HepG2 (cell line): ENCODE results near the gene SYTL1. TPM values are rescaled to one million over a fixed set of nuclear protein-coding genes. Genes with fewer than 3 reads are reported as not detected.

ENCODE experiments used
- ARID2 ChIP-seq: sonication (generic); formaldehyde crosslinking; IDR thresholded peaks from 2 replicates; pipeline ENCODE4 v1.8.1; 2022; ENCODE audit warnings: mild to moderate bottlenecking, missing genetic modification reagents, borderline replicate concordance
- ATF1 ChIP-seq: IDR thresholded peaks from 2 replicates; pipeline ENCODE4 v1.6.1; 2016; ENCODE audit warnings: mild to moderate bottlenecking, control low read depth
- CBFB ChIP-seq: sonication (generic); formaldehyde crosslinking; IDR thresholded peaks from 2 replicates; pipeline ENCODE4 v1.4.0; 2020; ENCODE audit warnings: missing genetic modification reagents
- ERF ChIP-seq: IDR thresholded peaks from 2 replicates; pipeline ENCODE4 v1.6.1; 2018; ENCODE audit warnings: missing biosample characterization, missing genetic modification reagents
- FOXA1 ChIP-seq, 2 experiments: fragments of 450-650 bp in 1 of 2; sonication (generic) in 1 of 2; formaldehyde crosslinking in 1 of 2; IDR thresholded peaks; 2 replicates each; pipeline versions ENCODE4 v1.4.0 to v1.6.1; 2016 to 2020; ENCODE audit warnings: missing genetic modification reagents in 1 of 2
- KLF11 ChIP-seq: IDR thresholded peaks from 2 replicates; pipeline ENCODE4 v1.6.1; 2016; ENCODE audit warnings: missing compliant biosample characterization
- KLF16 ChIP-seq, 2 experiments: sonication (generic) in 1 of 2; formaldehyde crosslinking in 1 of 2; IDR thresholded peaks; 2 replicates each; pipeline versions ENCODE4 v1.6.1 to v1.8.0; 2016 to 2023; ENCODE audit warnings: missing genetic modification reagents in 2 of 2, missing compliant biosample characterization in 1 of 2
- MAZ ChIP-seq, 2 experiments: sonication (generic) in 1 of 2; formaldehyde crosslinking in 1 of 2; IDR thresholded peaks; 2 replicates each; pipeline versions ENCODE4 v1.5.0 to v1.6.1; 2012 to 2020; ENCODE audit warnings: low read depth in 2 of 2, mild to moderate bottlenecking in 2 of 2, borderline replicate concordance in 1 of 2, improper control_type of control experiment in 1 of 2, low read length in 1 of 2, missing genetic modification reagents in 1 of 2, moderate library complexity in 1 of 2
- NFYC ChIP-seq: IDR thresholded peaks from 2 replicates; pipeline ENCODE4 v1.6.1; 2016; ENCODE audit warnings: missing genetic modification reagents, missing compliant biosample characterization
- PHB2 ChIP-seq: fragments of 450-650 bp; IDR thresholded peaks from 2 replicates; pipeline ENCODE4 v1.6.1; 2018; ENCODE audit not compliant: partially characterized antibody
- PHF21A ChIP-seq: sonication (generic); formaldehyde crosslinking; IDR thresholded peaks from 2 replicates; pipeline ENCODE4 v1.5.0; 2020; ENCODE audit warnings: mild to moderate bottlenecking, missing genetic modification reagents
- POLR2A ChIP-seq, 2 experiments: IDR thresholded peaks; 2 replicates each; pipeline ENCODE4 v1.6.1; 2011; ENCODE audit warnings: low read depth in 2 of 2, low read length in 2 of 2, mild to moderate bottlenecking in 1 of 2, moderate library complexity in 1 of 2; ENCODE audit not compliant: insufficient read depth in 1 of 2
- RARG ChIP-seq: sonication (generic); formaldehyde crosslinking; IDR thresholded peaks from 2 replicates; pipeline ENCODE4 v1.4.0; 2020; ENCODE audit warnings: low read depth, mild to moderate bottlenecking, missing genetic modification reagents
- SAFB2 ChIP-seq: sonication (generic); formaldehyde crosslinking; IDR thresholded peaks from 2 replicates; pipeline ENCODE4 v1.5.1; 2020; ENCODE audit warnings: missing genetic modification reagents, low read depth, mild to moderate bottlenecking, borderline replicate concordance
- TARDBP ChIP-seq: sonication (generic); formaldehyde crosslinking; IDR thresholded peaks from 2 replicates; pipeline ENCODE4 v1.8.0; 2022; ENCODE audit warnings: mild to moderate bottlenecking, missing genetic modification reagents
- THAP7 ChIP-seq: sonication (generic); formaldehyde crosslinking; IDR thresholded peaks from 2 replicates; pipeline ENCODE4 v1.8.1; 2023; ENCODE audit warnings: mild to moderate bottlenecking, missing genetic modification reagents
- TOPORS ChIP-seq: sonication (generic); formaldehyde crosslinking; IDR thresholded peaks from 2 replicates; pipeline ENCODE4 v1.8.0; 2023; ENCODE audit warnings: mild to moderate bottlenecking, missing genetic modification reagents
- ZFAT ChIP-seq: sonication (generic); formaldehyde crosslinking; conservative IDR thresholded peaks from 2 replicates; pipeline ENCODE4 v1.8.1; 2023; ENCODE audit warnings: missing genetic modification reagents, inconsistent platforms
- ZFX ChIP-seq: sonication (generic); formaldehyde crosslinking; IDR thresholded peaks from 2 replicates; pipeline ENCODE4 v1.4.0; 2020; ENCODE audit warnings: mild to moderate bottlenecking, low read depth, missing genetic modification reagents, moderate library complexity
- ZMAT3 ChIP-seq: sonication (generic); formaldehyde crosslinking; conservative IDR thresholded peaks from 2 replicates; pipeline ENCODE4 v1.7.0; 2021; ENCODE audit warnings: missing genetic modification reagents
- ZNF33B ChIP-seq: sonication (generic); formaldehyde crosslinking; IDR thresholded peaks from 2 replicates; pipeline ENCODE4 v1.5.1; 2020; ENCODE audit warnings: mild to moderate bottlenecking, missing genetic modification reagents
- ZNF552 ChIP-seq: sonication (generic); formaldehyde crosslinking; IDR thresholded peaks from 2 replicates; pipeline ENCODE4 v1.9.0; 2022; ENCODE audit warnings: missing genetic modification reagents, mild to moderate bottlenecking, borderline replicate concordance
- ZNF652 ChIP-seq: IDR thresholded peaks from 2 replicates; pipeline ENCODE4 v1.6.1; 2016; ENCODE audit warnings: low read depth, borderline replicate concordance
- ZNF674 ChIP-seq: sonication (generic); formaldehyde crosslinking; IDR thresholded peaks from 2 replicates; pipeline ENCODE4 v1.5.0; 2020; ENCODE audit warnings: low read depth, mild to moderate bottlenecking, missing genetic modification reagents
- ZNF766 ChIP-seq: sonication (generic); formaldehyde crosslinking; IDR thresholded peaks from 2 replicates; pipeline ENCODE4 v1.5.0; 2020; ENCODE audit warnings: missing genetic modification reagents, borderline replicate concordance
- polyA plus RNA-seq, 8 experiments: library from polyadenylated mRNA; depleted of rRNA in 3 of 8; stranded (reverse) in 7 of 8; unstranded in 1 of 8; fragments of >200 nt; fragmentation: Illumina TruSeq in 4 of 8; extraction: Trizol in 4 of 8; gene quantifications; 2 replicates each; pipeline versions ENCODE4 v1.2.1 to v1.2.3, GENCODE V29; 2011 to 2016; ENCODE audit warnings: low read depth in 4 of 8, missing spikeins in 1 of 8, mixed read lengths in 1 of 8; ENCODE audit not compliant: insufficient read depth in 1 of 8
- total RNA-seq, 5 experiments: library from RNA; depleted of rRNA; stranded (reverse); fragments of >200 nt; fragmentation: Illumina TruSeq; extraction: Trizol; gene quantifications; 2 replicates each; pipeline ENCODE4 v1.2.3, GENCODE V29; 2016; ENCODE audit warnings: low read depth in 1 of 5
- TF ChIP-seq, protein P1 (sequence below): sonication (generic); formaldehyde crosslinking; IDR thresholded peaks from 2 replicates; pipeline ENCODE4 v1.5.1; 2020; ENCODE audit warnings: mild to moderate bottlenecking, missing genetic modification reagents, borderline replicate concordance
- TF ChIP-seq, protein P2 (sequence below): sonication (generic); formaldehyde crosslinking; IDR thresholded peaks from 2 replicates; pipeline ENCODE4 v1.4.0; 2020; ENCODE audit warnings: mild to moderate bottlenecking, low read depth, missing genetic modification reagents

Gene SYTL1
- total and polyA plus RNA-seq, 2 of the 13 experiments (the other 11 are each of a cell fraction or from before 2014, with no cell fraction given): 11.1 to 17.8 TPM

GRCh38 chr1:27341525-27342252, at the start of gene SYTL1 (continued):
- TF ChIP-seq, protein P1, sequence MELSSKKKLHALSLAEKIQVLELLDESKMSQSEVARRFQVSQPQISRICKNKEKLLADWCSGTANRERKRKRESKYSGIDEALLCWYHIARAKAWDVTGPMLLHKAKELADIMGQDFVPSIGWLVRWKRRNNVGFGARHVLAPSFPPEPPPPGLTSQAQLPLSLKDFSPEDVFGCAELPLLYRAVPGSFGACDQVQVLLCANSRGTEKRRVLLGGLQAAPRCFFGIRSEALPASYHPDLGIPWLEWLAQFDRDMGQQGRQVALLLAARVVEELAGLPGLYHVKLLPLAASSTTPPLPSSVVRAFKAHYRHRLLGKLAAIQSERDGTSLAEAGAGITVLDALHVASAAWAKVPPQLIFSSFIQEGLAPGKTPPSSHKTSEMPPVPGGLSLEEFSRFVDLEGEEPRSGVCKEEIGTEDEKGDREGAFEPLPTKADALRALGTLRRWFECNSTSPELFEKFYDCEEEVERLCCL (CRISPR knock-in tag): no peak; the same call in 1 of the 2 replicates
- TF ChIP-seq ZNF552 (CRISPR knock-in tag): no peak
- no peak for TF ChIP-seq ATF1 (CRISPR knock-in tag)
- TF ChIP-seq RARG (CRISPR knock-in tag): no peak
- peak; percentile 82; the same call in 1 of the 2 replicates for TF ChIP-seq MAZ (IDR thresholded peaks at IDR 0.05; ENCODE audit: borderline replicate concordance, low read depth, low read length)
- TF ChIP-seq MAZ (CRISPR knock-in tag; IDR thresholded peaks at IDR 0.05; ENCODE audit: low read depth): peak; percentile 65; the same call in 1 of the 2 replicates
- no peak for TF ChIP-seq FOXA1 (IDR thresholded peaks at IDR 0.05)
- TF ChIP-seq FOXA1 (CRISPR knock-in tag; IDR thresholded peaks at IDR 0.05): 0 out of 2 replicates have a peak, but pooled peaks have one; percentile 25
- peak; percentile 66; the same call in 1 of the 2 replicates for TF ChIP-seq TARDBP (CRISPR knock-in tag)
- TF ChIP-seq ZFAT (CRISPR knock-in tag): no peak
- no peak for TF ChIP-seq ZNF652 (CRISPR knock-in tag)
- TF ChIP-seq PHF21A (CRISPR knock-in tag): no peak
- no peak for TF ChIP-seq THAP7
- 0 out of 2 replicates have a peak, but pooled peaks have one; percentile 60 for TF ChIP-seq ZMAT3 (CRISPR knock-in tag)
- no peak for TF ChIP-seq TOPORS (CRISPR knock-in tag)
- no peak for TF ChIP-seq CBFB (CRISPR knock-in tag)
- TF ChIP-seq ZNF674 (CRISPR knock-in tag): no peak
- 0 out of 2 replicates have a peak, but pooled peaks have one; percentile 52 for TF ChIP-seq SAFB2 (CRISPR knock-in tag)
- TF ChIP-seq ARID2: no peak
- no peak for TF ChIP-seq PHB2
- 0 out of 4 replicates have a peak, but pooled peaks of 1 of the 2 experiments have one; percentile 20 for TF ChIP-seq POLR2A (IDR thresholded peaks at IDR 0.05; ENCODE audit: insufficient read depth in 1 of 2, low read depth in 2 of 2, low read length in 2 of 2)
- no peak for TF ChIP-seq ZNF33B
- peak; percentile 41 for TF ChIP-seq ZFX (CRISPR knock-in tag)
- no peak for TF ChIP-seq NFYC
- 0 out of 2 replicates have a peak, but pooled peaks have one; percentile 72 for TF ChIP-seq KLF11
- TF ChIP-seq ZNF766 (CRISPR knock-in tag): peak; percentile 30; the same call in 1 of the 2 replicates
- peak; percentile 21; the same call in 1 of the 2 replicates for TF ChIP-seq ERF (CRISPR knock-in tag)
- TF ChIP-seq, protein P2, sequence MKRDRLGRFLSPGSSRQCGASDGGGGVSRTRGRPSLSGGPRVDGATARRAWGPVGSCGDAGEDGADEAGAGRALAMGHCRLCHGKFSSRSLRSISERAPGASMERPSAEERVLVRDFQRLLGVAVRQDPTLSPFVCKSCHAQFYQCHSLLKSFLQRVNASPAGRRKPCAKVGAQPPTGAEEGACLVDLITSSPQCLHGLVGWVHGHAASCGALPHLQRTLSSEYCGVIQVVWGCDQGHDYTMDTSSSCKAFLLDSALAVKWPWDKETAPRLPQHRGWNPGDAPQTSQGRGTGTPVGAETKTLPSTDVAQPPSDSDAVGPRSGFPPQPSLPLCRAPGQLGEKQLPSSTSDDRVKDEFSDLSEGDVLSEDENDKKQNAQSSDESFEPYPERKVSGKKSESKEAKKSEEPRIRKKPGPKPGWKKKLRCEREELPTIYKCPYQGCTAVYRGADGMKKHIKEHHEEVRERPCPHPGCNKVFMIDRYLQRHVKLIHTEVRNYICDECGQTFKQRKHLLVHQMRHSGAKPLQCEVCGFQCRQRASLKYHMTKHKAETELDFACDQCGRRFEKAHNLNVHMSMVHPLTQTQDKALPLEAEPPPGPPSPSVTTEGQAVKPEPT: no peak
- 0 out of 4 replicates have a peak, but pooled peaks of 1 of the 2 experiments have one; percentile 35 for TF ChIP-seq KLF16 (CRISPR knock-in tag; IDR thresholded peaks at IDR 0.05)
